GM23248 (cell line): ENCODE data around the gene RAB2B.

ENCODE experiments used
- EZH2 ChIP-seq: fragments of 200-600 bp; sonication (generic); IDR thresholded peaks from 2 replicates; pipeline ENCODE4 v1.6.1; 2018; ENCODE audit warnings: antibody characterized with exemption, mild to moderate bottlenecking; ENCODE audit not compliant: insufficient read depth, poor library complexity, severe bottlenecking
- EZH2phosphoT487 ChIP-seq: fragments of 200-600 bp; sonication (generic); IDR thresholded peaks from 2 replicates; pipeline ENCODE4 v1.6.1; 2018; ENCODE audit warnings: antibody characterized with exemption, moderate library complexity, mild to moderate bottlenecking, low read depth; ENCODE audit not compliant: insufficient read depth

DNA sequence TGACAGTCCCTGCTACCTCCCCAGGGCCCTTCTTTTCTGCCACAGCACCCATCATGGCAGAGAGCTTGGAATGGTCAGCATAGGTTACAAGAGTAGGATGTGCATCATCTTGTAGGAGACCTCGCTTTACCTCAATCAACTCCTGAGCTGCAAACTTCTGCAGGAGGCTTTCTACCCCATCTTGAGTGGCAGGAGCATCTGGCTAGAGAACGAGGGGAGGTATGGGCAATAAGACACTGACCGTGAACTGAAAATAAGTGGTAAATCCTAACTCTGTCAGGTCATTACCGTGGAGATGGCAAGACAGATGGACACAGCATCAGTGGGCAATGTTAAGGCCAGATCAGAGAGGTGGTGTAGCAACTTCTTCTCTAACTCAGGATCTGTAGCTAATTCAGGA is 26.6 kb upstream of the RAB2B start:
- no peak for TF ChIP-seq EZH2phosphoT487
- TF ChIP-seq EZH2 = no peak
